IPS DF 6.9 (cell line): ENCODE measurements around the gene ZRANB1.

ENCODE experiments used
- DNase-seq: peaks from one replicate; pipeline ENCODE4 v3.0.0-alpha.2; 2013; ENCODE audit warnings: low read depth, low spot score
- H3K27ac ChIP-seq: one replicate; pipeline ENCODE4 v1.5.1; 2013; ENCODE audit warnings: low read length, control low read depth
- H3K27me3 ChIP-seq: 2 replicates; pipeline ENCODE4 v1.6.1; 2013; ENCODE audit warnings: mild to moderate bottlenecking, low read length; ENCODE audit not compliant: control insufficient read depth, insufficient read depth
- H3K36me3 ChIP-seq: 2 replicates; pipeline ENCODE4 v1.6.1; 2013; ENCODE audit warnings: low read length; ENCODE audit not compliant: control insufficient read depth, insufficient read depth
- H3K4me1 ChIP-seq: 2 replicates; pipeline ENCODE4 v1.6.1; 2013; ENCODE audit warnings: low read length; ENCODE audit not compliant: control insufficient read depth, insufficient read depth
- H3K4me3 ChIP-seq: 2 replicates; pipeline ENCODE4 v1.5.1; 2013; ENCODE audit warnings: mild to moderate bottlenecking, low read length
- H3K9me3 ChIP-seq: 2 replicates; pipeline ENCODE4 v1.6.1; 2013; ENCODE audit warnings: low read length, inconsistent platforms; ENCODE audit not compliant: control insufficient read depth, insufficient read depth
- WGBS: extraction: QIAGEN DNeasy Blood & Tissue Kit; methylation state at CpG from one replicate; pipeline ENCODE4 v1.1.7; 2013; ENCODE audit warnings: mixed read lengths, missing lambda C conversion rate; ENCODE audit not compliant: insufficient read length, insufficient coverage; 5-methylcytosine and 5-hydroxymethylcytosine counted together

The ZRANB1 gene

DNA sequence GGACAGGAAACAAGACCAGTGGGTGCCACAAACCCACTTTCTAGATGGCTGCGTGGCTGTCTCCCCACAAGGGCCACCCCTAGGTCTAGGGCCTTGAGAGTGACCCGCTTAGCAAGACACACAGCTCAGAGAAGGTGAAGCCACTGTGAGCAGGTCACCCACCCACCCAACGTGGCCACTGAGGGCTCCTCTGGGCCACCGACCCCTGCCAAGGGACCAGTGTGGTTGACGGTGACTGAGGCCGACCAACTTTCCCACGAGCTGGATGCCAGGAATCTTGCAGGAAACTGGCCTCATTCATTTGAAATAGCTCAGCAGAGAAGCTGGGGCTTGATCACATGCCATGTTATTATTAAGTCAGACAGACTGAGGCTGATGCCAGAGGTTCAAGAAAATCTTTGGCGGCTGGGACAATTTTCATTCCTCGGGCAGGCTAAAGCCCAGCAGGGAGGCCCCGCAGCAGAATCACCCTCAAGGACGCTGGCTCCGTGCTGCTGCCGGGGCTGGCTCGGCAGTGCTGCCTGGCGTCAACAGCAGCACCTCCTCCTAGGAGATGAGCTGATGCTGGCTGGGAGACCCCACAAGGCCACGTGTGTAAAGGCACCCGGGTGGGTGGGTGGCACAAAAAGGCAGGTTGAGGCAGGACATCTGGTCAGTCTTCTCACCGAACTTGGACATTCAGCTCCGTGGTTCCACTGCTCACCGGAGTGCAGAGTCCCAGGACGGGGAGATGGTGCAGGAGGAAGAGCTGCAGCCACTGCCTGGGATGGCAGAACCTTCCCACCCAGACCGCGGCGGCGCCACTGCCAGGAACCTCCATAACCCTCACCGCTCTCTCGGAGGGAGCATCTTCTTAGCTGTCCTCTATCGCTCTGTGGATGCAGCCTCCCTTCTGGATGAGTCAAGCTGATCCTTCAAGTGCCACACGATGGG is 57.8 kb downstream of the ZRANB1 start:
- Histone ChIP-seq H3K36me3 (peaks cover 64% of the 10 kb centered on the region), H3K4me3 (no peak overlapping the region), H3K27ac (no peak overlapping the region), H3K27me3 (no peaks in the 10 kb centered on the region), H3K9me3 (no peaks in the 10 kb centered on the region), H3K4me1 (no peaks in the 10 kb centered on the region)
- DNase-seq = no peak
- no CpG with 5 or more reads among the region's 29 CpGs for WGBS

DNA sequence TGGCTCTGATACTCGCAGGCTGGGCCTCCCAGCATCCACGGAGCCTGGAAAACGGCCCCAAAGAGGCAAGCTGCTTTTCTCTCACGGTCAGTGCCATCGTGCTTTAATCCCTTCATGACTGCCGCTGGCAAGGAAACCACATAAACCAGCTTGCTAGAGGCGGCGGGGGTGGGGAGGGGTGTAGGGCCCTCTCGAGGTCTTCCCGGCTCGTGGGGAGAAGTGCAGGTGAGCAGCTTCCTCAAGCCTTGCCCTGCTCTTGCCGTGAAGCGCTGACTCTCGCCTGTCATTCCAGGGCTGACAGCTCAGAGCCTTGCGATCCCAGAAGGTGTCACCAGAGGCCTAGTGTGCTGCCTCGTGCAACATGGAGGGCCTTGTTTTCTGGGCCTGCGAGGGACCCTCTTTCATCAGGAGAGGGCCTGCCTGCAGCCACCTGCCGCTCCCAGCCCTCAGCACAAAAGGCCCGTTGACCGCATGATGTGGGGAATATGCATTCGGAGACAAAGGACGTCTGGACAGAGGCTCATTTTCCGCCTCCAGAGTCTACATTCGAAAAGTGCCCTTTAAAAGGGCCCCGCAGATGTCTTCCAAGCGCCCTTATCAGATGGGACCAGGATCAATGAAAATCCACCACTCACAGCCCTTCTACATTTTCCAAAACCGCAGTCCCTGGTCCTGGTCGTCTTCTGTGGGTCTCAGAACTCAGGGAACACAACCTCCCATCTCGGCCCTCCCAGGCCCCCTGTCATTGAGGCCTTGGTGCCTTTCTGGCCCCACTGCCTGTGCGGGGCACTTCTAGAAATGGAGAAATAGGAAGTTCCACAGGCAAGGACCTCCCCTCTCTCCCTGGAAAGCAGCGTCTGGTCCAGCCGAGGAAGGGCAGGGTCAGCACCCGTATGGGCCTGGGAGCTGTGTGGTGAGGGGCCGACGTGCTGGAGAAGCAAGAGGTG is 58.7 kb downstream of the ZRANB1 start:
- no CpG with 5 or more reads among the region's 35 CpGs for WGBS
- Histone ChIP-seq H3K27me3 (no peaks in the 10 kb centered on the region), H3K36me3 (peaks cover 60% of the 10 kb centered on the region), H3K4me3 (no peak overlapping the region), H3K27ac (no peak overlapping the region), H3K4me1 (no peaks in the 10 kb centered on the region), H3K9me3 (no peaks in the 10 kb centered on the region)
- no peak for DNase-seq

DNA sequence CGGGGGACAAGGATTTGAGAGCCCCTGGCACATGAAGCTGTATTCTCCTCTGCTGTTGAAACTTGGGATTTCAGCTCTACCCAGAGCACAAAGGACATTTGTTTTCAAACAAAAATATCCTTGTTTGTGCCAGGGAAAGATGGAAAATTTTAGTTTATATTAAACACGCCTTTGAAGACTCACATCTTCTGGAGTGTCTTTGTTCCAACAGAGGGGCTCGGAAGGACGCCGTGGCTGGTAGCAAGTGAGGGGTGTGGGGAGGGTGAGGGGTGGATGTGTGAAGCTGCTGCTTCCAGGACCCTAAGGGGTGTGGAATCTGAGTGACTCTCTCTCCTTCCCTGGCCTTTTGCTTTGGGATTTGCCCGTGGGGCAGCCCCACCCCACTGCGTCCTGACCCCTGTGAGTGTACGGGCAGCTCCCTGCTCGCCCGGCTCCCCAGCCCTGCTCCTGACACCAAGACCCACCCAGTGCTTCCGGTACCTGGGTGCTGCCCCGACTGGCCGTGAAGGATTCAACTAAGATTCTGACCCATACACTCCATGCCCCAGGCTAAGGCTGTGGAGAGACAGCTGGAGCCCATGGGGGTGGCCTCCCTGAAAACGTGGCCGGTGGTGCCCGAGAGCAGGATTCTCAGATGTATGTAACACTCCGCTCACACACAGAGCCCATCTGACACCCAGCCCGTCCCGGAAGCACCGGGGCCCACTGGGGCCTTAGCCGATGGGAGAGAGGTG is 59.6 kb downstream of the ZRANB1 start:
- Histone ChIP-seq H3K9me3 (no peaks in the 10 kb centered on the region), H3K36me3 (peaks cover 54% of the 10 kb centered on the region), H3K4me3 (no peak overlapping the region), H3K27me3 (no peaks in the 10 kb centered on the region), H3K27ac (no peak overlapping the region), H3K4me1 (no peaks in the 10 kb centered on the region)
- no CpG with 5 or more reads among the region's 21 CpGs for whole genome bisulfite sequencing
- DNase-seq = no peak

GRCh38 chr10:125002047-125002422 is 60.1 kb downstream of the ZRANB1 start:
- no peaks in the 10 kb centered on the region for H3K4me1 ChIP-seq
- H3K9me3 ChIP-seq = no peaks in the 10 kb centered on the region
- peaks cover 53% of the 10 kb centered on the region for H3K36me3 ChIP-seq
- no peak for DNase-seq
- H3K4me3 ChIP-seq = no peak overlapping the region
- H3K27ac ChIP-seq = no peak overlapping the region
- WGBS = no CpG with 5 or more reads among the region's 12 CpGs
- H3K27me3 ChIP-seq = no peaks in the 10 kb centered on the region

DNA sequence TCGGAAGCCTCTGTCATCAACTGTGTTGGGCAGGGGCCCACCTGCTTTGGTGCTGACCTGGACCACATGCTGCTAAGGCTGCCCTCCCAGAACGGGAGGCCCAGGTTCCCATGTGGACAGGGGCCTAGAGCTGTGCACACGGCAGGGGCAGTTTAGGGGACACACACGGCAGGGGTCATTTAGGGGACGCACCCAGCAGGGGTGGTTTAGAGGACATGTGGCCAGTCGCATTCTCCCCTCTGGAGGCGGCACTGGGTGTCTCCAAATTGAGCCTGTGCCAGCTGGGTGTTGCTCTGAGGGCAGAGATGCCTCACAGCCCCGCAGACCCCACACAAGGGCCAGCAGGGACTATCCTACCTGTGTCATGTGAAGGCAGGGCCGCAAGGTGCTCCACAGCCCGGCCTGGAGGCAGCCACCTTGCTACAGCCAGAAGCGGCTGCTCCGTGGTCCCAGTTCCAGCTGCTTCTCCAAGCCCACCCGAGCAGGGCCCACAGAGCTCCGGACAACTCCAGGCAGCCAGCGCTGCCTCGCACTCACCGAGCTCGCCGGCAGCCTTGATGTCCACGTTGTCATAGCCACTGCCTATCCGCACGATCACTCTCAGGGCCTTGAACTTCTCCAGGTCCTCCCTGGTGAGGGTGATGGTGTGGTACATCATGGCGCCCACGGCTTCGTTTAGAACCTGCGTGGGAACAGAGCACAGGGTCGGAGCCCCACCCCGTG is 60.7 kb downstream of the ZRANB1 start:
- Histone ChIP-seq H3K4me3 (no peak overlapping the region), H3K27me3 (no peaks in the 10 kb centered on the region), H3K36me3 (peaks cover 48% of the 10 kb centered on the region), H3K4me1 (no peaks in the 10 kb centered on the region), H3K9me3 (no peaks in the 10 kb centered on the region), H3K27ac (no peak overlapping the region)
- no CpG with 5 or more reads among the region's 28 CpGs for WGBS
- DNase-seq = no peak

GRCh38 chr10:125003146-125003900 is 61.4 kb downstream of the ZRANB1 start:
- Histone ChIP-seq H3K27ac (no peak overlapping the region), H3K9me3 (no peaks in the 10 kb centered on the region), H3K36me3 (peaks cover 41% of the 10 kb centered on the region), H3K4me3 (no peak overlapping the region), H3K4me1 (no peaks in the 10 kb centered on the region), H3K27me3 (no peaks in the 10 kb centered on the region)
- no CpG with 5 or more reads among the region's 34 CpGs for whole genome bisulfite sequencing
- no peak for DNase-seq

GRCh38 chr10:125003901-125004467 is 62.1 kb downstream of the ZRANB1 start:
- H3K27ac ChIP-seq = no peak overlapping the region
- WGBS = no CpG with 5 or more reads among the region's 14 CpGs
- no peaks in the 10 kb centered on the region for H3K27me3 ChIP-seq
- no peak for DNase-seq
- no peaks in the 10 kb centered on the region for H3K9me3 ChIP-seq
- H3K4me3 ChIP-seq = no peak overlapping the region
- peaks cover 41% of the 10 kb centered on the region for H3K36me3 ChIP-seq
- no peaks in the 10 kb centered on the region for H3K4me1 ChIP-seq

- no peaks in the 10 kb centered on the region for H3K27me3 ChIP-seq
- H3K4me1 ChIP-seq = no peaks in the 10 kb centered on the region
- no peak overlapping the region for H3K27ac ChIP-seq
- no CpG with 5 or more reads among the region's 19 CpGs for WGBS
- H3K9me3 ChIP-seq = no peaks in the 10 kb centered on the region
- H3K4me3 ChIP-seq = no peak overlapping the region
- peaks cover 37% of the 10 kb centered on the region for H3K36me3 ChIP-seq
- DNase-seq = no peak
Measured at GRCh38 chr10:125004571-125005311, 62.8 kb downstream of the ZRANB1 start.
